ENCODE measurements around the gene HPD.

The HPD gene

GRCh38 chr12:121799156-121799841 is 59.4 kb downstream of the HPD start:
- no peaks in the 10 kb centered on the region for H3K27me3 ChIP-seq (ENCODE audit: control insufficient read depth in 1 of 2, insufficient read depth in 2 of 2, low read length in 2 of 2)
- H3K9me3 ChIP-seq (ENCODE audit: control insufficient read depth in 1 of 2, low read length in 2 of 2) = no peaks in the 10 kb centered on the region
- peak overlapping the region; percentile 86 to 98 for H3K9ac ChIP-seq (ENCODE audit: low read depth in 1 of 2, low read length in 2 of 2)
- H3K36me3 ChIP-seq (ENCODE audit: control insufficient read depth in 1 of 2, insufficient read depth in 2 of 2, low read length in 2 of 2) = peaks cover 6 to 7% of the 10 kb centered on the region in 2 donors
- peaks cover 45% of the 10 kb centered on the region in 2 donors for H3K4me1 ChIP-seq (ENCODE audit: control insufficient read depth in 1 of 2, insufficient read depth in 2 of 2, low read length in 2 of 2)
- H3K27ac ChIP-seq (ENCODE audit: low read depth, low read length) = peak overlapping the region; percentile 100
- peak overlapping the region; percentile 68 to 87 for H3K4me3 ChIP-seq (ENCODE audit: low read depth in 1 of 2, low read length in 2 of 2)

- H3K36me3 ChIP-seq (ENCODE audit: control insufficient read depth in 1 of 2, insufficient read depth in 2 of 2, low read length in 2 of 2) = peaks cover 6 to 7% of the 10 kb centered on the region in 2 donors
- H3K9ac ChIP-seq (ENCODE audit: low read depth in 1 of 2, low read length in 2 of 2) = peak overlapping the region; percentile 76 to 86
- H3K4me1 ChIP-seq (ENCODE audit: control insufficient read depth in 1 of 2, insufficient read depth in 2 of 2, low read length in 2 of 2) = peaks cover 46 to 50% of the 10 kb centered on the region in 2 donors
- H3K27ac ChIP-seq (ENCODE audit: low read depth, low read length) = peak overlapping the region; percentile 100
- H3K4me3 ChIP-seq (ENCODE audit: low read depth in 1 of 2, low read length in 2 of 2) = peak overlapping the region; percentile 51 to 87
- H3K27me3 ChIP-seq (ENCODE audit: control insufficient read depth in 1 of 2, insufficient read depth in 2 of 2, low read length in 2 of 2) = no peaks in the 10 kb centered on the region
- H3K9me3 ChIP-seq (ENCODE audit: control insufficient read depth in 1 of 2, low read length in 2 of 2) = no peaks in the 10 kb centered on the region
Observed at GRCh38 chr12:121798787-121799155, 59.9 kb downstream of the HPD start.

GRCh38 chr12:121797937-121798786 is 60.5 kb downstream of the HPD start:
- H3K9me3 ChIP-seq (ENCODE audit: control insufficient read depth in 1 of 2, low read length in 2 of 2) = no peaks in the 10 kb centered on the region
- H3K4me3 ChIP-seq (ENCODE audit: low read depth in 1 of 2, low read length in 2 of 2) = peak overlapping the region; percentile 51 to 87
- H3K27me3 ChIP-seq (ENCODE audit: control insufficient read depth in 1 of 2, insufficient read depth in 2 of 2, low read length in 2 of 2) = no peaks in the 10 kb centered on the region
- H3K4me1 ChIP-seq (ENCODE audit: control insufficient read depth in 1 of 2, insufficient read depth in 2 of 2, low read length in 2 of 2) = peaks cover 46 to 54% of the 10 kb centered on the region in 2 donors
- peak overlapping the region; percentile 100 for H3K27ac ChIP-seq (ENCODE audit: low read depth, low read length)
- H3K9ac ChIP-seq (ENCODE audit: low read depth in 1 of 2, low read length in 2 of 2) = peak overlapping the region; percentile 76 to 86
- H3K36me3 ChIP-seq (ENCODE audit: control insufficient read depth in 1 of 2, insufficient read depth in 2 of 2, low read length in 2 of 2) = peaks cover 6 to 7% of the 10 kb centered on the region in 2 donors

GRCh38 chr12:121796855-121797751 is 61.6 kb downstream of the HPD start:
- Histone ChIP-seq H3K9ac (ENCODE audit: low read depth in 1 of 2, low read length in 2 of 2) (peak overlapping the region; percentile 76 to 86), H3K4me3 (ENCODE audit: low read depth in 1 of 2, low read length in 2 of 2) (peak overlapping the region; percentile 51 to 87), H3K36me3 (ENCODE audit: control insufficient read depth in 1 of 2, insufficient read depth in 2 of 2, low read length in 2 of 2) (peaks cover 6 to 7% of the 10 kb centered on the region in 2 donors), H3K27me3 (ENCODE audit: control insufficient read depth in 1 of 2, insufficient read depth in 2 of 2, low read length in 2 of 2) (no peaks in the 10 kb centered on the region), H3K27ac (ENCODE audit: low read depth, low read length) (peak overlapping the region; percentile 100), H3K9me3 (ENCODE audit: control insufficient read depth in 1 of 2, low read length in 2 of 2) (no peaks in the 10 kb centered on the region), H3K4me1 (ENCODE audit: control insufficient read depth in 1 of 2, insufficient read depth in 2 of 2, low read length in 2 of 2) (peaks cover 53 to 64% of the 10 kb centered on the region in 2 donors)

- Histone ChIP-seq H3K9me3 (ENCODE audit: control insufficient read depth in 1 of 2, low read length in 2 of 2) (no peaks in the 10 kb centered on the region), H3K27me3 (ENCODE audit: control insufficient read depth in 1 of 2, insufficient read depth in 2 of 2, low read length in 2 of 2) (no peaks in the 10 kb centered on the region), H3K27ac (ENCODE audit: low read depth, low read length) (peak overlapping the region; percentile 83), H3K9ac (ENCODE audit: low read depth in 1 of 2, low read length in 2 of 2) (peak overlapping the region; percentile 73 to 83), H3K36me3 (ENCODE audit: control insufficient read depth in 1 of 2, insufficient read depth in 2 of 2, low read length in 2 of 2) (peaks cover 6 to 7% of the 10 kb centered on the region in 2 donors), H3K4me1 (ENCODE audit: control insufficient read depth in 1 of 2, insufficient read depth in 2 of 2, low read length in 2 of 2) (peaks cover 63 to 77% of the 10 kb centered on the region in 2 donors), H3K4me3 (ENCODE audit: low read depth in 1 of 2, low read length in 2 of 2) (peak overlapping the region; percentile 38 to 64)
Observed at GRCh38 chr12:121795034-121795968, 63.4 kb downstream of the HPD start.

GRCh38 chr12:121794534-121795033 is 64.1 kb downstream of the HPD start:
- Histone ChIP-seq H3K27me3 (ENCODE audit: control insufficient read depth in 1 of 2, insufficient read depth in 2 of 2, low read length in 2 of 2) (no peaks in the 10 kb centered on the region), H3K36me3 (ENCODE audit: control insufficient read depth in 1 of 2, insufficient read depth in 2 of 2, low read length in 2 of 2) (peaks cover 6 to 7% of the 10 kb centered on the region in 2 donors), H3K4me1 (ENCODE audit: control insufficient read depth in 1 of 2, insufficient read depth in 2 of 2, low read length in 2 of 2) (peaks cover 67 to 78% of the 10 kb centered on the region in 2 donors), H3K9ac (ENCODE audit: low read depth in 1 of 2, low read length in 2 of 2) (peak overlapping the region; percentile 73 to 83), H3K9me3 (ENCODE audit: control insufficient read depth in 1 of 2, low read length in 2 of 2) (no peaks in the 10 kb centered on the region), H3K27ac (ENCODE audit: low read depth, low read length) (peak overlapping the region; percentile 83), H3K4me3 (ENCODE audit: low read depth in 1 of 2, low read length in 2 of 2) (peak overlapping the region; percentile 38 to 64)

GRCh38 chr12:121793838-121794533 is 64.7 kb downstream of the HPD start:
- Histone ChIP-seq H3K27me3 (ENCODE audit: control insufficient read depth in 1 of 2, insufficient read depth in 2 of 2, low read length in 2 of 2) (no peaks in the 10 kb centered on the region), H3K4me3 (ENCODE audit: low read depth in 1 of 2, low read length in 2 of 2) (peak overlapping the region; percentile 72 to 76), H3K9me3 (ENCODE audit: control insufficient read depth in 1 of 2, low read length in 2 of 2) (no peaks in the 10 kb centered on the region), H3K27ac (ENCODE audit: low read depth, low read length) (peak overlapping the region; percentile 83), H3K36me3 (ENCODE audit: control insufficient read depth in 1 of 2, insufficient read depth in 2 of 2, low read length in 2 of 2) (peaks cover 6 to 7% of the 10 kb centered on the region in 2 donors), H3K4me1 (ENCODE audit: control insufficient read depth in 1 of 2, insufficient read depth in 2 of 2, low read length in 2 of 2) (peaks cover 67 to 76% of the 10 kb centered on the region in 2 donors), H3K9ac (ENCODE audit: low read depth in 1 of 2, low read length in 2 of 2) (peak overlapping the region; percentile 73 to 83)

- peak within 1 kb of the TSS; percentile 83 for H3K27ac ChIP-seq (ENCODE audit: low read depth, low read length)
- peaks cover 67 to 76% of the 10 kb centered on the region in 2 donors for H3K4me1 ChIP-seq (ENCODE audit: control insufficient read depth in 1 of 2, insufficient read depth in 2 of 2, low read length in 2 of 2)
- no peaks in the 10 kb centered on the region for H3K27me3 ChIP-seq (ENCODE audit: control insufficient read depth in 1 of 2, insufficient read depth in 2 of 2, low read length in 2 of 2)
- peaks cover 2 to 7% of the 10 kb centered on the region in 2 donors for H3K36me3 ChIP-seq (ENCODE audit: control insufficient read depth in 1 of 2, insufficient read depth in 2 of 2, low read length in 2 of 2)
- H3K9me3 ChIP-seq (ENCODE audit: control insufficient read depth in 1 of 2, low read length in 2 of 2) = no peaks in the 10 kb centered on the region
- peak within 1 kb of the TSS; percentile 72 to 76 for H3K4me3 ChIP-seq (ENCODE audit: low read depth in 1 of 2, low read length in 2 of 2)
- H3K9ac ChIP-seq (ENCODE audit: low read depth in 1 of 2, low read length in 2 of 2) = peak within 1 kb of the TSS; percentile 73 to 83
Observed at GRCh38 chr12:121793440-121793837, 65.2 kb downstream of the HPD start, which contains the start of gene RHOF. Gene RHOF, minus strand, starts transcription at chr12:121793688. Its CDS starts 55 bp downstream, at chr12:121793633.

Measured in duodenal mucosa (tissue), 2 donors.